DMS 273 treated with DMSO at 0.1 percent for 48 hours (cell line): ENCODE data around the gene AMER3.

Experiments used
- DNase-seq: peaks from one replicate; lab custom pipeline; 2025; lab: John Stamatoyannopoulos, UW

Gene AMER3

DNA sequence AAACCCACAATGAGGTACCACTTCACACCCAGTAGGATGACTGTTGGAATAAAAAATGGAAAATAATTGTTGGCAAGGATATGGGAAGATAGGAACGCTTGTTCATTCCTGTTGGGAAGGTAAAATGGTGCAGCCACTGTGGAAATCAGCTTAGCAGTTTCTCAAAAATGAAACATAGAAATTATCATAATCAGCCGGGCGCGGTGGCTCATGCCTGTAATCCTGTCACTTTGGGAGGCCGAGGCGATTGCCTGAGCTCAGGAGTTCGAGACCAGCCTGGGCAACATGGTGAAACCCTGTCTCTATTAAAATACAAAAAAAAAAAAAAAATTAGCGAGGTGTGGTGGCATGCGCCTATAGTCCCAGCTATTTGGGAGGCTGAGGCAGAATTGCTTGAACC is 23.4 kb downstream of the AMER3 start:
- DNase-seq, result no peak

- peak; percentile 73 for DNase-seq
These were observed 30.2 kb downstream of the AMER3 start for GRCh38 chr2:130785466-130786055.

DNA sequence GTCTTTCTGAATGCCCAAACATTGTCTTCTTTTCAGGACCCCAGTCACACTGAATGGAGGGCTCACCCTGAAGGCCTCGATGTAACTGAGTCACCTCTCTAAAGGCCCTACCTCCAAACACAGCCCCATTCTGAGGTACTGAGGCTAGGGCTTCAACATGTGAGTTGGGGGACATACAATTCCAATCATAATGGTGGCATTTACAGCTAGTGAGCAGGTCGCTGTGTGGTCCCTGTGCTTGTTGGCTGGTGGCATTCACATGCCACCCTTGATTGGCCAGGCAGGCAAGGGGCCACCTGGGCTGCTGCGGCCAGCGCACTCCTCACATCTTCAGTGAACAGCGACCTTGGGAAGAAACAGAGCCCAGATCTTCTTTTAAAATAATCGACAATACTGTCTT is 30.7 kb downstream of the AMER3 start:
- no peak for DNase-seq

DNA sequence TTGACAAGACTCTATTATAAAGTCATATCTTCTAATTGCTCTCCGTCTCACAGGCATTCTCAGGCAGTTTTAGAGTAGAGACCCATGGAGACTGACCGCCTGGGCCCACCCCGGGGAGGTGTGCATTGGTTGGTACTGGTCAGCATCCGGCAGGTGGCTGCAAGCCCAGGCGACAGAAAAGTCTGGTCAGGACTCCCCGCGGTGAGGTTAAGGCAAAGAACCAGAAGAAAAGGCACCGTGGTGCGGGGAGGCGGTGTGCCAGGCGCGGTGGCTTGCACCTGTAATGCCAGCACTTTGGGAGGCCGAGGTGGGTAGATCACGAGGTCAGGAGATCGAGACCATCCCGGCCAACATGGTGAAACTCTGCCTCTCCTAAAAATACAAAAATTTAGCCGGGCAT is 32.5 kb downstream of the AMER3 start:
- DNase-seq, result no peak

DNA sequence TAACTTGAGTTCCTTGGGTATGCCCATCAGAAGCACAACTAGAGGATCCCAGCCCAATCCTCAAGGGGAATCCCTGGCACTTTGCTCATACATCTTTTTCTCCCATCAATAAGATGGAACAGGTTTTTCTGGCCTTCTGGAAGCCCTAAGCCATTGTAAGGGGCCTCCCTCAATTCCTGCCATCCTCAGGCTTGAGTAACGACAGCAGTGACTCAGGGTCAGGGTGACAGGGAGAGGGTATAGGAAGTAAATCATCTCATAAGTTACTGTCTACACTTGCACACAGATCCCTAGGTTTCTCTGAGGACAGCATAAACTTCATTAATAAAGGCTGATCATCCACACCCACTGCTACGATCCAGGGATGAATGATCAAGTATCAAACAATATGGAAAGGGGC is 35.0 kb downstream of the AMER3 start:
- DNase-seq, result no peak

DNA sequence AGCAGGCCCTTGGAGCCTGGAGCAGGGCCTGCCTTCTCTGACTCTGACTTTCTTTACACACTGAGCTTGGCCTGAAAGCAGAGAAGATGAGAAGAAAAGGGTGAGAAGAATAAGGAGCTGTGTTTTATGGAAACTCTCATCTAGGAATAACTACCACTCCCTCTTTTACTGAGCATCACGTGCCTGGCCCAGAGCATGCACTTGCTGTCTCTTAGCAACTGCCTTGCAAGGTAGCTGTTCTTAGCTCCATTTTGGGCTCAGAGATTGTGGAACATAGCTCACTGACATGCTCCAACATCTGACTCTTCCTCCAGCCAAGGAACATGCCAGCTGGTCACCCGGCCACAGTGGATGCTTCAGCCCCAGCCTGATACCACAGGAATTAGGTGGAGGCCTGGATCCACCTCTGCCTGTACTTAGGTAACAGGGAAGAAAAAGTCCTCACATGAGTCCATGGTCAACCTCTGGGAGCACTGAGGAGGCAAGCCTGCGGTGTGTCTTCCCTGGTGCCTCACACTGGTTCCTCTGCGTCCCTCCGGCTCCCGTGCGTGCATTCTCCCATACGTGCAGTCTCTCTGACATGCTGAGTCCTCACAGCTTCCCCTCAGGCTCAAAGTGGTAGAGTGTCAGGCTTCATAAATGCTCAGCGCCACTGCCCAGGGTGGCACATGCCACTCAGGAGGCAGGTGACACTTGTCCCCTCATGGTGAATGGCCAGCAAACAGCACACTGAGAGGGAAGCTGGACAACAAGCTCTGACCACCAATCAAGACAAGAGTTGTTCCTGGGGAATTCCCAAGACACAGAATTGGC is 35.7 kb downstream of the AMER3 start:
- DNase-seq, result no peak

DNA sequence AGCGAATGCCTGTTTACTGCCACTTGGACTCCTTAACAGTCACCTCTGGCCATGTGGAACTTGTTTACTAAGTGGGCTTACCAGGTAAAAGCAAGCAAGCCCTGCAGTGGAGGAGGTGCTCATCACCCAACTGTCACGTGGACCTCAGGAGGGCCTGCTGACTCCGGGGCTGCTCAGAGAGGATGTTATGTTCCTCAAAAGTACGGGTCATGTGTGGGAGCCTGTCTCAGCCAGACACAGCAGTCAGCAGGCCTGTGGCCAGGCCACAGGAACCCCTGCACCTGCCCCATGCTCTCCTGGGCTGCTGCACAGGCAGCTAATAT is 36.2 kb downstream of the AMER3 start:
- DNase-seq, result no peak

DNA sequence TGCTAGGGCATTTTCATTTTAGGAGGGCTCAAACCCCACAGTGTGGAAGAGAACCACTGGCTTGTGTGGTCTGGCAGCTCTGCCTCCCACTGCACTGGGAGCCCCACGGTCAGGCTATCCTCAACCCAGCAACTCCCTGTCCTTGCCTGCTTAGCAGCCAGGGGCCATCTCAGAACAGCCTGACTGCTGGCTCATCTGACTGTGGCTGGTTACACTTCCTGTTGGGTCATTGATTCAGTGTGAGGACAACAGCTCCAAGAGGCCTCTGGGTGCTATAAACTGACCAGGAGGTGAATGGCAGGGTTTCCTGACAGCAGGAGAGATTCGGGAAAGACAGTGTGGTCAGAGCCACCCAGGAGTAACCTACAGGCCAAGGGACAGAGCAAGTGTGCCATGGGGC is 40.1 kb downstream of the AMER3 start:
- DNase-seq, result no peak

GRCh38 chr2:130796290-130796689 is 41.0 kb downstream of the AMER3 start:
- no peak for DNase-seq

DNA sequence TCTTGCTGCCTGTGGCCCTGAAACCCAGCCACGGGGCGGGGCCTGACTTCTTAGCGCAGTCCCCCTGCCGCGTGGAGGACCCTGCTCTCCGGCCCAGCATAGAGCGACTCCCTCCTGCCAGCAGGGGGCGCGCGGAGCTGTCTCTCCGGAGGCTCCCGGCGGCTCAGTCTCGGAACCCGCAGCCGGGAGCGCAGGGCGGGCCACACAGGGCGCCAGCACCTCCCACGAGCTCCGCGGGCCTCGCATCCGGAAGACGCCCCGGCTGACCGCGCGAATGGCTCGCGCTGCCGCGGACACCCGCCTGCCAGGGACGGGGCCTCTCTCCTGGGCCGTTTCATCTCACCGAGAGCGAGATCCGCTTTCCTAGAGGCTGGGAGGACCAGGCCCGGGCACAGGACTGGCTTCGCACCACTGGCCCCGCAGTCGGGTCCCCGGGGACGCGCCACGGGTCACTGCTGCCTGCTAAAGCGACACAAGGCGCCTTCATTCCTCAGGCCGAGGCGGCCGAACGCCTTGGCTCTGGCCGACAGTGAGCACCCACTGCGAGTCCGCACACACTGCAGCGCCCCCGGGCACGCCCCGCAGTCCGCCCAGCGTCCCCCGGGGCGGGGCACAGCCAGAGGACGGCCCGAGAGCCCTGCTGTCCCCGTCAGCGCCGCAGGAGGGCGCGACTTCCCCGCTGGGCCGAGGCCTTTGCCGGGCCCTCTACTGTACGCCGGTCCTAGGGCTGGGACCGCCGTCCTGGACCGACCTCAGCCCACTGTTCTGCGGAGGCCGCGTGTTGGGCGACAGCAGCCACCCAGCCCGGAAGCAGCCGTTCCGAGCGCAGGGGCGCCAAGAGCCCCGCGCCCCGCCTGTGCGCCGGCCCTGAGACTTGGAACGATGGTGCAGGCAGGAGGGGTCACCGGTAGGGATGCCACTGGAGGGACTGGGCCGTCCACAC is 42.4 kb downstream of the AMER3 start:
- DNase-seq, result peak; percentile 46

DNA sequence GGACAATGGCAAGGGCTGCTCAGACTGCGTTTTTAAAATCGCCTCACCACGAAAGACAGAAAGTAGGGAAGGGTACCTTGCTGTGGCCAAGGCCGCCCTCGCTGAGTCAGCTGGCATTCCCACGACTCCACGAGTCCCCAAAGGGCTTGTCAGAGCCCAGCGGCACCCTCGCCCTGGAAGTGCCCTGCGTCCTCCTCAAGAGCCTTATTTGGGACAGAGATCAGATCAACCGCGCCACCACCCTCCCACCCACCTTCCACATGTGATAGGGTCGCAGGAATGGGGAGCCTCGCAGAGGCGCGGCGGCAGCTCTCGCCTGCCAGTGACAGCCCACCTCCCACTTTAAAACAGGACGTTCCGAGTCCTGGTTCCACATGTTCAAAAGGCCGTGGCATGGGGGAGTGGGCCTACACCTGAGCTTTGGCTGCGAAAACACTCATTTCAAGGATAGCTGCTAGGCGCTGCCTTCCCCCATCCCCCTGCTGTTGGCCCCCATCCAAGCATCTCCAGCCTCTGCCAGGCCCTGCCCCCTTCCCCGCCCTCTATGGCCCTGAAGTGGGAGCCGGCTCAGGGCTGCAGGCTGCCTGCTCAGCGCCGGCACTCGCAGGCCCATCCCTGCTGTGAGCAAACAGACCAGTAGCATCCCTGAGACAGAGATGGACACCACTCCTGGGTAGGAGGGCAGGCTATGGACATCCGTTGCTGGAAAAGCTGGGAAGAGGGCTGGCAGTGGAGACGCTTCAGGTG is 43.3 kb downstream of the AMER3 start:
- no peak for DNase-seq

GRCh38 chr2:130799295-130799694 is 44.0 kb downstream of the AMER3 start:
- DNase-seq, result no peak

DNA sequence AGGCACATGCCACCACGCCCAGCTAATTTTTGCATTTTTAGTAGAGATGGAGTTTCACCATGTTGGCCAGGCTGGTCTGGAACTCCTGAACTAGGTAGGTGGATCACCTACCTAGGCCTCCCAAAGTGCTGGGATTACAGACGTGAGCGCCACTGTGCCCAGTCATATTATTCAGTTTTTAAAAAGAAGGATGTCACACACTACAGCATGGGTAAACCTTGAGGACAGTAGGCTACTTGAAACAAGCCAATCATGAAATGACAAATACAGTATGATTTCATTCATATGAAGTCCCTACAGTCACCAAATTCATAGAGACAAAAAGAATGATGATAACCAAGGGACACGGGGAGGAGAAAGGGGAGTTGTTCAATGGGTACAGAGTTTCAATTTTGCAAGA is 50.3 kb downstream of the AMER3 start:
- DNase-seq, result no peak

DNA sequence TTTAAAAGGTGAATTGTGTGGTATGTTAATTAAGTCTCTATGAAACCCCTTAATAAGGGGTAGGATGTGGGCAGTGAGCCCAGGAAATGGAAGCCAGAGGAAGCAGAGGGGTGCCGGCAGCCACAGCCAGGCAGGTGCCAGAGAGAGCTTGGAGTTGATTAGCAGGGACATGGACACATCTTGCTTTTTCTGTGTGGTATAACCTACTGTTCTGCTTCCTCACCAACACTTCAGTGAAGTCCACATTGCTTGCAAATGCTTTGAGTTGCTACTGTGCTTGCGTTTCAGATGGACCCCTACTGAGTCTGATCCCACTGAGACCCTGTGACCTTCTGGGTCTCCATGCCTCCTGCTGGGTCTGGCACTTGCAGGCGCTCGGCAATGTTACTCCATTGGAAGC is 51.0 kb downstream of the AMER3 start:
- no peak for DNase-seq

DNA sequence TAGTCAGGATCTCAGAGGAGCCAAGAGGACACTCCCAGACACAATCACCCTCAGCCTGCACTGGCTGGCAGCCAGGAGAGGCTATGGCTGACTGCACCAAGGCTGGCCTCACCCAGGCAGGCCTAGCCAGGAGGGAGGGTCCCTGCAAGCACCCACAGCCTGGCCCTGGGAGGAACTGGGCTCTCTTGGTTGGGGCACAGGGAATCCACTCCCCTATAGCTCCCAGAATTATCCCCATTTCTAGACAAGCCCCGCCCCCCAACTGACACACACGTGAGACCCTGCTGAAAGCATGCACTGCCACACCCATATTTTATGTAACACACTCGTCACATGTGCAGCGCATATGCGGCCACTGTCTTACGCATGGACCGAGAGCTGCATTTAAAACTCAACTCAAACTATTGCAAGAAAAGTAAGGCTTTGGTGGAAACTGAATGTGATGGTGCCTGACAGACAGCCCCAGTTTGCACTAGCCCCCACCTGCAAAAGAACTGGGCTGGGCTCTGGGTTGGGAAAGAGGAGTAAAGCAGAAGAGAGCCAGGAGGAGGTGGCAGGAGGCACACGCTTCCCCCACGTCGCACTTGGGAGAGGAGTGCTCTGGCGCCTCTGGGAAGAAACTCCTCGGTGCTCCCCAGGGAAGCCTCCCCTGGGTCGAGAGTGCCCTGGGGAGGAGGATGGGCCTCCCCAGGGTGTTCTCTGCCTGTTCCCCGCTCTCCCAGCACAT is 52.5 kb downstream of the AMER3 start:
- no peak for DNase-seq

DNA sequence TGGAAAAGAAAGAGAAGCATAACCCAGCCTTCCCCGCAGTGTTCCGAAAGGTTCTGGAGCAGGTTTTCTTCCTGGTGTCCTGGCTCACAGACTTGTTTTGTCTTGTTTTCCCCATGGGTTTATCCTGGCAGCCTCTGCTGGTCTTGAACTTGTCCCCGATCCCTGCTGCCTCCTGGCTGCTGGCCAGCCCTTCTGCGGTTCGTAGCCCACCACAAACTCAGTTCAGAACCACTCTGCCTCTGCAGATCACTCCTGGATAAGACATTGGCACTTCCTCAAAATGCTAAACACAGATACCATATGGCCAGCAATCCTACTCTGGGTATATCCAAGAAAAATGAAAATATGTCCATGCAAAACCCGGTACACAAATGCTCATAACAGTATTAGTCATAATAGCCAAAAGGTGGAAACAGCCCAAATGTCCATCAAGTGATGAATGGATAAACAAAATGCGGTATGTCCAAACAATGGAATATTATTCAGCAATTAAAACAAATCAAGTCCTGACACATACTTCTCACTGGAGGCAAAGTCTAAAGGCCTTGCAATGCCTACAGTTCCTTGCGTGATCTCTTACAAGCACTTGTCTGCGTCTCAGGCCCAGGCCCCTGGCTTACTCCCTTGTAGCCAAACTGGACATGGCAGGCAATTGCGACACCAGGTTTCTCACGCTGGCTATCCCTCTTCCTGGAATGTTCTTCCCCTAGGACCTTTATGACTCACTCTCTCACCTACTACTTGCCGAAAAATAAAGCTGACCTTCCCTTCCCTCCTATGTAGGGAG is 53.3 kb downstream of the AMER3 start:
- DNase-seq, result no peak

DNA sequence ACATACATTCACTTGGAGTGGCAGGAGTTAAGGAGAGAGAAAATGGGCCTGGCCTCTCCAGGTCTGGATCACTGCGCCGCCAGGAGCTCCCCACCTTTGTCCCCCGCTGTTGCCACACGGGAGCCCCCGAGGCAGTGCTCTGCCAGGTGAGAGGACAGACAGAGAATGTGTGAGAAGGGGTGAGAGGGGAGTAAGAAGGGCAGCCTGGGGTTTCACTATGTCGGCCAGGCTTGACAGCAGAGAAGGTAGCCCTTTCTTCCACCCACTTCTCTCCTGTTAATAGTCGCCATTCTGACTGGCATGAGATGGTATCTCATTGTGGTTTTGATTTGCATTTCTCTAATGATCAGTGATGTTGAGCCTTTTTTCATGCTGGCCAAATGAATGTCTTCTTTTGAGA is 55.1 kb downstream of the AMER3 start:
- no peak for DNase-seq

GRCh38 chr2:130813722-130814121 is 58.4 kb downstream of the AMER3 start:
- DNase-seq, result no peak

DNA sequence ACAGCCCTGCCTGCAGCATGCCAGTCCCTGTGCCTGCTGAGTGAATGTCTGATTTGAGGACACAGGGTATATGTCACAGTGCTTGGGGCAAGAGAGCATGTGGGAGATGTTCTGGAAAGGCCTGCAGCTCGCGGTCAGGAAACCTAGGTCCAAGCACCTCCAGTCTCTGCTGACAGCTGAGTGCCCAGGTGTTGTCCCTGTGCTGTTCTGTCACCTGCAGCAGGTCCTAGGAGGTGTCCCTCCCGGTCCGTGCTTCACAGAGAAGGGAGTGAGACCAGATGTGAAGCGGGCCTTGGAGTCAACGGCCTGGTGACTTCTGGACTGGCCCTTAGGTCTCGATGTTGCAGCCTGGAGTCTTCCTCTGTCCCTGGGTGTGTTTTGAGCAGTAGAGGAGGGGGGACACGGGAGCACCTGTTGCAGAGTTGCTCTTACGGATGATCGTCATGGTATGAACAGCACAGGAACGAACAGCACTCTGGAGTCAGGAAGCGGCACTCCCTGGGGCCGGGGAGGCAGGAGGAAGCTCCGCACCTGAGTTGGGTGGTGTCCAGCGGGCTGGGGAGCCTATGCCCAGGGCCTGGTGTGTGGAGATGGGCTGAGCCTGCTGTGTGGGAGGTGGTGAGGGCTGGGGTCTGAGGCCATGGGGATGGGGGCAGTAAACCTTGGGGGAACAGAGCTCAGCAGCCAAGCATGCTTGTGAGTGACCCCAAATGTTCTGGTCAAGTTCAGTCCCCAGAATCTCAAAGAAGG is 59.8 kb downstream of the AMER3 start:
- no peak for DNase-seq
